PFSK-1 (cell line): ENCODE results near the gene MEGF11.

Source experiments
- POLR2AphosphoS5 ChIP-seq: IDR thresholded peaks from 2 replicates; pipeline ENCODE4 v1.6.1; 2012; ENCODE audit warnings: low read depth, mild to moderate bottlenecking, control low read depth, low read length, moderate library complexity
- SIN3A ChIP-seq: IDR thresholded peaks from 2 replicates; pipeline ENCODE4 v1.6.1; 2012; ENCODE audit warnings: mild to moderate bottlenecking, low read length, moderate library complexity, borderline replicate concordance; ENCODE audit not compliant: insufficient read depth
- TAF1 ChIP-seq: IDR thresholded peaks from 2 replicates; pipeline ENCODE4 v1.6.1; 2012; ENCODE audit warnings: low read length, control low read depth, borderline replicate concordance; ENCODE audit not compliant: insufficient read depth
- TF ChIP-seq, protein P1 (sequence below), 2 experiments: IDR thresholded peaks; 2 replicates each; pipeline versions ENCODE4 v1.6.1 to v1.8.0; 2011 to 2012; ENCODE audit warnings: low read depth in 2 of 2, low read length in 2 of 2, control low read depth in 1 of 2, inconsistent platforms in 1 of 2, mild to moderate bottlenecking in 1 of 2, moderate library complexity in 1 of 2; ENCODE audit not compliant: insufficient read depth in 1 of 2

DNA sequence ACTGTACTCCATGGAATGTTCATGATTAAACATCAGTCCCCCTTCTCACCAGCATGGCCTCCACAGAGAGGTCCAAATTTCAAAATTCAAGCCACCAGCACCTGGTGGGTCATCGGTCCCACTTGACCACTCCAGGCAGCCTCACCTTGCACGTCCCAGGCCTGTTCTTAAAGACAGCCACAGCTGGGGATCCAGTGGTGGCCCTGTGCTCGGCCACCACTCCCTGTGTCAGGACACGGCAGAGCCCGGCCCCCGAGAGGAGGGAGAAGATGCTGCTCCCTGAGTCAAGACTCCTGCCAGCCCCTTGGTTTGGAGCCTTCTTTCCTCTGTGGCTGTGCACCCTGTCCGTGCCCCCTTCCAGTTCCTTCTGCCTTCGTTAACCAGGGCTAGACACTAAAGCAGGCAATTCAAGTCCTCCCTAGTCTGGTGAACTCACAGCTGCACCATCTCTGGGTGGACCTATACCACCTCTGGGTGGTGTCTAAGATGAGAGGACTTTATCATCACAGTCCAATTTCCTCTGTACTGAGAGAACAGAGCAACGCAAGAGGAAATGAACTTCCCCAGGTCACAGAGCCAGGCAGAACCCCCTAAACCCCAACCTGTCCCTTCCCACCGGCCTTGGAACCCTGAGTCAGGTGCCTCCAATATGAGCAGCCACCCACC, 97.1 kb downstream of the MEGF11 start:
- TF ChIP-seq POLR2AphosphoS5: no peak
- TF ChIP-seq TAF1: no peak
- TF ChIP-seq, protein P1, sequence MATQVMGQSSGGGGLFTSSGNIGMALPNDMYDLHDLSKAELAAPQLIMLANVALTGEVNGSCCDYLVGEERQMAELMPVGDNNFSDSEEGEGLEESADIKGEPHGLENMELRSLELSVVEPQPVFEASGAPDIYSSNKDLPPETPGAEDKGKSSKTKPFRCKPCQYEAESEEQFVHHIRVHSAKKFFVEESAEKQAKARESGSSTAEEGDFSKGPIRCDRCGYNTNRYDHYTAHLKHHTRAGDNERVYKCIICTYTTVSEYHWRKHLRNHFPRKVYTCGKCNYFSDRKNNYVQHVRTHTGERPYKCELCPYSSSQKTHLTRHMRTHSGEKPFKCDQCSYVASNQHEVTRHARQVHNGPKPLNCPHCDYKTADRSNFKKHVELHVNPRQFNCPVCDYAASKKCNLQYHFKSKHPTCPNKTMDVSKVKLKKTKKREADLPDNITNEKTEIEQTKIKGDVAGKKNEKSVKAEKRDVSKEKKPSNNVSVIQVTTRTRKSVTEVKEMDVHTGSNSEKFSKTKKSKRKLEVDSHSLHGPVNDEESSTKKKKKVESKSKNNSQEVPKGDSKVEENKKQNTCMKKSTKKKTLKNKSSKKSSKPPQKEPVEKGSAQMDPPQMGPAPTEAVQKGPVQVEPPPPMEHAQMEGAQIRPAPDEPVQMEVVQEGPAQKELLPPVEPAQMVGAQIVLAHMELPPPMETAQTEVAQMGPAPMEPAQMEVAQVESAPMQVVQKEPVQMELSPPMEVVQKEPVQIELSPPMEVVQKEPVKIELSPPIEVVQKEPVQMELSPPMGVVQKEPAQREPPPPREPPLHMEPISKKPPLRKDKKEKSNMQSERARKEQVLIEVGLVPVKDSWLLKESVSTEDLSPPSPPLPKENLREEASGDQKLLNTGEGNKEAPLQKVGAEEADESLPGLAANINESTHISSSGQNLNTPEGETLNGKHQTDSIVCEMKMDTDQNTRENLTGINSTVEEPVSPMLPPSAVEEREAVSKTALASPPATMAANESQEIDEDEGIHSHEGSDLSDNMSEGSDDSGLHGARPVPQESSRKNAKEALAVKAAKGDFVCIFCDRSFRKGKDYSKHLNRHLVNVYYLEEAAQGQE (IDR thresholded peaks at IDR 0.05; ENCODE audit: insufficient read depth in 1 of 2, low read depth in 2 of 2, low read length in 2 of 2): no peak
- TF ChIP-seq SIN3A: no peak
